NCI-H1417 treated with DMSO at 0.1 percent for 48 hours (cell line): ENCODE measurements around the gene NAPG.
"Not testable (repeated sequence)": the region's sequence is repeated elsewhere in the genome, so short reads cannot be mapped to it uniquely, and the experiment has no call there.

Experiments
- DNase-seq: peaks from one replicate; lab custom pipeline; 2025; lab: John Stamatoyannopoulos, UW

Gene NAPG

GRCh38 chr18:10579079-10579867, 53.4 kb downstream of the NAPG start:
- DNase-seq = no peak

- no peak for DNase-seq
Observed at GRCh38 chr18:10580215-10580614, 54.4 kb downstream of the NAPG start.

GRCh38 chr18:10585260-10585659, 59.4 kb downstream of the NAPG start:
- DNase-seq = no peak

GRCh38 chr18:10588975-10589374, 63.1 kb downstream of the NAPG start:
- no peak for DNase-seq

- no peak for DNase-seq
Observed at GRCh38 chr18:10590412-10590811, 64.6 kb downstream of the NAPG start.

- no peak for DNase-seq
Observed at GRCh38 chr18:10591896-10592295, 66.1 kb downstream of the NAPG start.

- not testable (repeated sequence) for DNase-seq
Observed at GRCh38 chr18:10593366-10594022, 67.7 kb downstream of the NAPG start.

GRCh38 chr18:10595917-10596316, 70.1 kb downstream of the NAPG start:
- not testable (repeated sequence) for DNase-seq

GRCh38 chr18:10597695-10598094, 71.9 kb downstream of the NAPG start:
- not testable (repeated sequence) for DNase-seq

- DNase-seq = not testable (repeated sequence)
Observed at GRCh38 chr18:10600701-10601100, 74.9 kb downstream of the NAPG start.
